ENCODE data around the gene CCDC126.

DNA sequence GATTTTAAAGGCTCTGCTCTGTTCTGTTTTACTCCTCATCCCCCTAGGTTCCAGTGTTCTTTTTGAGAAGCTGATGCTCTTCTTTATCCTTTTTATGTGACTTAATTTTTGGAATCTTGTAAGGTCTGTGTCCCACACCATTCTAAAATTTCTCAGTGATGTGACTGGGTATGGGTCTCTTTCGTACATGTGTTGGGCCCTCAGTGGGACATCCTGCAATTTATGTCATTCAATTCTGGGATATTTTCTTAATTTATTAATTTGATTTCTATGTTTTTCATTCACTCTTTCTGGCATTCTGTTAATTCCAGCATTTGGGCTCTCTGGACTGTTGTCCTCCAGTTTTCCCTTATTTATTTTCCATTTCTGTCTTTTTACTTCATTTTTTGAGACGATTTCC is 19.4 kb downstream of the CCDC126 start:
- TF ChIP-seq POLR2A (IDR thresholded peaks at IDR 0.05) (no peak), CTCF (IDR thresholded peaks at IDR 0.05) (no peak)
